Measurements from ENCODE around the gene PLPP2. TPM values are rescaled to one million over a fixed set of nuclear protein-coding genes. Genes with fewer than 3 reads are reported as not detected.

The PLPP2 gene
- total RNA-seq (1 to 10 TPM in 3 of 5 donors, under 1 TPM in 2; 0.23 to 2.3 (median 1.1) TPM), total RNA-seq (0.19 to 4.2 (median 1.6) reads per million in 29 experiments)
- total RNA-seq (2013) = 1.8 TPM

- no peaks in the 10 kb centered on the region for H3K36me3 ChIP-seq (ENCODE audit: control insufficient read depth in 2 of 2, extremely low read depth in 1 of 2, insufficient read depth in 1 of 2, low read length in 1 of 2)
- no peaks in the 10 kb centered on the region for H3K36me3 Mint-ChIP-seq
- H3K27me3 Mint-ChIP-seq = peaks cover 36 to 65% of the 10 kb centered on the region in 2 donors
- H3K27ac ChIP-seq (ENCODE audit: low read length) = peak within 1 kb of the TSS; percentile 67
- ChIA-PET POLR2A (no interaction called here), CTCF (no interaction called here)
- WGBS (ENCODE audit: insufficient coverage) = 7% methylated on average over 32 of the region's 60 CpGs
- no peaks in the 10 kb centered on the region for H3K9me3 Mint-ChIP-seq
- H3K4me1 ChIP-seq (ENCODE audit: control insufficient read depth in 1 of 2, extremely low read depth in 1 of 2, insufficient read depth in 2 of 2, low read length in 2 of 2) = peaks cover 0 to 22% of the 10 kb centered on the region in 2 experiments
- ATAC-seq (replicated peaks in 1 of 4) (no peak), DNase-seq (no peak)
- peaks cover 3 to 81% of the 10 kb centered on the region in 2 experiments for H3K27me3 ChIP-seq (replicated peaks in 1 of 2; ENCODE audit: control insufficient read depth in 2 of 2, extremely low read depth in 1 of 2, insufficient read depth in 2 of 2, low read length in 1 of 2)
- H3K9me3 ChIP-seq = no peaks in the 10 kb centered on the region
- peak within 1 kb of the TSS in 1 of 2 donors; percentile 34 for H3K27ac Mint-ChIP-seq
- peak within 1 kb of the TSS; percentile 53 to 63 (median 60) for H3K4me3 Mint-ChIP-seq
- peaks cover 12 to 28% (median 17%) of the 10 kb centered on the region in 3 donors for H3K4me1 Mint-ChIP-seq
- H3K4me3 ChIP-seq (ENCODE audit: control insufficient read depth in 1 of 2, extremely low read depth in 1 of 2, low read length in 1 of 2) = peak within 1 kb of the TSS; percentile 27 to 30
These were observed at the start of gene PLPP2 for GRCh38 chr19:291006-291521. TSS of gene PLPP2 (minus strand) at chr19:291403. CDS start at chr19:291336, 67 bp downstream.

- Mint-ChIP-seq H3K9me3 (no peaks in the 10 kb centered on the region), H3K27ac (peak overlapping the region in 1 of 2 donors; percentile 68), H3K4me1 (peaks cover 69 to 72% (median 71%) of the 10 kb centered on the region in 3 donors), H3K36me3 (peaks cover 19% of the 10 kb centered on the region), H3K27me3 (no peaks in the 10 kb centered on the region), H3K4me3 (no peak overlapping the region)
- ATAC-seq (replicated peaks in 1 of 4) (no peak), DNase-seq (no peak)
- peaks cover 0 to 2% of the 10 kb centered on the region in 2 donors for H3K36me3 ChIP-seq (ENCODE audit: control insufficient read depth in 2 of 2, extremely low read depth in 1 of 2, insufficient read depth in 1 of 2, low read length in 1 of 2)
- ChIA-PET CTCF (no interaction called here), POLR2A (no interaction called here)
- no peaks in the 10 kb centered on the region for H3K9me3 ChIP-seq
- H3K27me3 ChIP-seq (replicated peaks in 1 of 2; ENCODE audit: control insufficient read depth in 2 of 2, extremely low read depth in 1 of 2, insufficient read depth in 2 of 2, low read length in 1 of 2) = peaks cover 0 to 8% of the 10 kb centered on the region in 2 experiments
- WGBS (ENCODE audit: insufficient coverage) = 90% methylated on average over 13 of the region's 15 CpGs
- no peak overlapping the region for H3K4me3 ChIP-seq (ENCODE audit: control insufficient read depth in 1 of 2, extremely low read depth in 1 of 2, low read length in 1 of 2)
- no peak overlapping the region for H3K27ac ChIP-seq (ENCODE audit: low read length)
- H3K4me1 ChIP-seq (ENCODE audit: control insufficient read depth in 1 of 2, extremely low read depth in 1 of 2, insufficient read depth in 2 of 2, low read length in 2 of 2) = peaks cover 8 to 38% of the 10 kb centered on the region in 2 experiments
These were observed 49.6 kb upstream of the PLPP2 start for GRCh38 chr19:340620-341385.

GRCh38 chr19:339262-339887 is 48.2 kb upstream of the PLPP2 start:
- Mint-ChIP-seq H3K36me3 (peaks cover 25% of the 10 kb centered on the region), H3K27me3 (no peaks in the 10 kb centered on the region), H3K9me3 (no peaks in the 10 kb centered on the region), H3K27ac (no peak overlapping the region), H3K4me1 (peaks cover 62 to 66% (median 62%) of the 10 kb centered on the region in 3 donors), H3K4me3 (no peak overlapping the region)
- POLR2A ChIA-PET = no interaction called here
- H3K4me3 ChIP-seq (ENCODE audit: control insufficient read depth in 1 of 2, extremely low read depth in 1 of 2, low read length in 1 of 2) = no peak overlapping the region
- H3K36me3 ChIP-seq (ENCODE audit: control insufficient read depth in 2 of 2, extremely low read depth in 1 of 2, insufficient read depth in 1 of 2, low read length in 1 of 2) = peaks cover 8 to 9% of the 10 kb centered on the region in 2 donors
- peaks cover 8 to 31% of the 10 kb centered on the region in 2 experiments for H3K4me1 ChIP-seq (ENCODE audit: control insufficient read depth in 1 of 2, extremely low read depth in 1 of 2, insufficient read depth in 2 of 2, low read length in 2 of 2)
- DNase-seq = no peak
- CTCF ChIA-PET = no interaction called here
- no peaks in the 10 kb centered on the region for H3K9me3 ChIP-seq
- WGBS (ENCODE audit: insufficient coverage) = 92% methylated on average over 7 of the region's 10 CpGs
- no peak for ATAC-seq (replicated peaks in 1 of 4)
- no peaks in the 10 kb centered on the region for H3K27me3 ChIP-seq (replicated peaks in 1 of 2; ENCODE audit: control insufficient read depth in 2 of 2, extremely low read depth in 1 of 2, insufficient read depth in 2 of 2, low read length in 1 of 2)
- H3K27ac ChIP-seq (ENCODE audit: low read length) = no peak overlapping the region

GRCh38 chr19:338421-338820 is 47.2 kb upstream of the PLPP2 start:
- CTCF ChIA-PET = no interaction called here
- no peaks in the 10 kb centered on the region for H3K9me3 ChIP-seq
- peaks cover 8 to 13% of the 10 kb centered on the region in 2 donors for H3K36me3 ChIP-seq (ENCODE audit: control insufficient read depth in 2 of 2, extremely low read depth in 1 of 2, insufficient read depth in 1 of 2, low read length in 1 of 2)
- Mint-ChIP-seq H3K9me3 (no peaks in the 10 kb centered on the region), H3K27ac (no peak overlapping the region), H3K4me1 (peaks cover 57 to 60% (median 57%) of the 10 kb centered on the region in 3 donors), H3K4me3 (no peak overlapping the region), H3K27me3 (no peaks in the 10 kb centered on the region), H3K36me3 (peaks cover 26% of the 10 kb centered on the region)
- no peaks in the 10 kb centered on the region for H3K27me3 ChIP-seq (replicated peaks in 1 of 2; ENCODE audit: control insufficient read depth in 2 of 2, extremely low read depth in 1 of 2, insufficient read depth in 2 of 2, low read length in 1 of 2)
- no peak overlapping the region for H3K27ac ChIP-seq (ENCODE audit: low read length)
- 89% methylated on average over 4 of the region's 5 CpGs for WGBS (ENCODE audit: insufficient coverage)
- peaks cover 5 to 25% of the 10 kb centered on the region in 2 experiments for H3K4me1 ChIP-seq (ENCODE audit: control insufficient read depth in 1 of 2, extremely low read depth in 1 of 2, insufficient read depth in 2 of 2, low read length in 2 of 2)
- ATAC-seq (replicated peaks in 1 of 4) (no peak), DNase-seq (no peak)
- H3K4me3 ChIP-seq (ENCODE audit: control insufficient read depth in 1 of 2, extremely low read depth in 1 of 2, low read length in 1 of 2) = no peak overlapping the region
- POLR2A ChIA-PET = no interaction called here

GRCh38 chr19:336067-336614 is 44.9 kb upstream of the PLPP2 start:
- DNase-seq (no peak), ATAC-seq (replicated peaks in 1 of 4) (no peak)
- Mint-ChIP-seq H3K36me3 (peaks cover 29% of the 10 kb centered on the region), H3K4me1 (peaks cover 34 to 38% (median 34%) of the 10 kb centered on the region in 3 donors), H3K9me3 (no peaks in the 10 kb centered on the region), H3K27ac (no peak overlapping the region), H3K4me3 (no peak overlapping the region), H3K27me3 (no peaks in the 10 kb centered on the region)
- Histone ChIP-seq H3K27me3 (replicated peaks in 1 of 2; ENCODE audit: control insufficient read depth in 2 of 2, extremely low read depth in 1 of 2, insufficient read depth in 2 of 2, low read length in 1 of 2) (no peaks in the 10 kb centered on the region), H3K9me3 (no peaks in the 10 kb centered on the region), H3K36me3 (ENCODE audit: control insufficient read depth in 2 of 2, extremely low read depth in 1 of 2, insufficient read depth in 1 of 2, low read length in 1 of 2) (peaks cover 11 to 16% of the 10 kb centered on the region in 2 donors), H3K27ac (ENCODE audit: low read length) (no peak overlapping the region), H3K4me1 (ENCODE audit: control insufficient read depth in 1 of 2, extremely low read depth in 1 of 2, insufficient read depth in 2 of 2, low read length in 2 of 2) (peaks cover 0 to 5% of the 10 kb centered on the region in 2 experiments), H3K4me3 (ENCODE audit: control insufficient read depth in 1 of 2, extremely low read depth in 1 of 2, low read length in 1 of 2) (no peak overlapping the region)
- ChIA-PET POLR2A (no interaction called here), CTCF (no interaction called here)
- WGBS (ENCODE audit: insufficient coverage) = 94% methylated on average over 16 of the region's 20 CpGs

GRCh38 chr19:335486-336066 is 44.4 kb upstream of the PLPP2 start:
- WGBS (ENCODE audit: insufficient coverage) = 91% methylated on average over 17 of the region's 21 CpGs
- H3K9me3 ChIP-seq = no peaks in the 10 kb centered on the region
- ATAC-seq (replicated peaks in 1 of 4) (no peak), DNase-seq (no peak)
- H3K27me3 Mint-ChIP-seq = no peaks in the 10 kb centered on the region
- H3K27ac ChIP-seq (ENCODE audit: low read length) = no peak overlapping the region
- H3K36me3 ChIP-seq (ENCODE audit: control insufficient read depth in 2 of 2, extremely low read depth in 1 of 2, insufficient read depth in 1 of 2, low read length in 1 of 2) = peaks cover 11 to 20% of the 10 kb centered on the region in 2 donors
- H3K4me1 Mint-ChIP-seq = peaks cover 29 to 32% (median 29%) of the 10 kb centered on the region in 3 donors
- ChIA-PET CTCF (interaction anchor here in 1 of 2 donors (0.5 kb wide), 1 partner anchor 37 kb away, joined by 5 read pairs; no protein-coding TSS in a partner anchor), POLR2A (no interaction called here)
- H3K36me3 Mint-ChIP-seq = peaks cover 32% of the 10 kb centered on the region
- no peak overlapping the region for H3K4me3 Mint-ChIP-seq
- peaks cover 0 to 3% (median 0%) of the 10 kb centered on the region in 3 donors for H3K9me3 Mint-ChIP-seq
- no peak overlapping the region for H3K27ac Mint-ChIP-seq
- no peaks in the 10 kb centered on the region for H3K4me1 ChIP-seq (ENCODE audit: control insufficient read depth in 1 of 2, extremely low read depth in 1 of 2, insufficient read depth in 2 of 2, low read length in 2 of 2)
- no peak overlapping the region for H3K4me3 ChIP-seq (ENCODE audit: control insufficient read depth in 1 of 2, extremely low read depth in 1 of 2, low read length in 1 of 2)
- H3K27me3 ChIP-seq (replicated peaks in 1 of 2; ENCODE audit: control insufficient read depth in 2 of 2, extremely low read depth in 1 of 2, insufficient read depth in 2 of 2, low read length in 1 of 2) = no peaks in the 10 kb centered on the region
